IPS DF 4.7 (cell line): ENCODE measurements around the gene COX6A2.

Experiments
- DNase-seq: peaks from one replicate; pipeline ENCODE4 v3.0.0-alpha.2; 2013; ENCODE audit warnings: low spot score; ENCODE audit errors: extremely low read depth

The COX6A2 gene

DNA sequence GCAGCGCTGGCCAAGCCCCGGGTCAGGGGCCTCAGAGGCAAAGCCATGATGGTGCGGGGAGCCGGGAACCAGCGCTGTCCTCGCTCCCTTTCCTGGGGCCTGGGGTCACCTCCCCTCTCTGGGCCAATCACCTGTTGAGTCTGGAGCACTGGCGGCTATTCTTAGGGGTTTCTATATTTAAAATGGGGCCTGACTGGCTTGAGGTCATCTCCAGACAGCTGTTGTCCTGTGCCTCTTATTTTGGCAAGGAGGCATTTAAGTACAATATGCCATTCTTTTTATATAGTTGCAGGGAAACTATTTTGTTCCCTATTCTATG, at the start of gene COX6A2:
COX6A2 (minus strand) TSS at position 82 of the 319 bp plus-strand sequence; CDS start at position 47, 35 bp downstream.
- DNase-seq, result no peak

DNA sequence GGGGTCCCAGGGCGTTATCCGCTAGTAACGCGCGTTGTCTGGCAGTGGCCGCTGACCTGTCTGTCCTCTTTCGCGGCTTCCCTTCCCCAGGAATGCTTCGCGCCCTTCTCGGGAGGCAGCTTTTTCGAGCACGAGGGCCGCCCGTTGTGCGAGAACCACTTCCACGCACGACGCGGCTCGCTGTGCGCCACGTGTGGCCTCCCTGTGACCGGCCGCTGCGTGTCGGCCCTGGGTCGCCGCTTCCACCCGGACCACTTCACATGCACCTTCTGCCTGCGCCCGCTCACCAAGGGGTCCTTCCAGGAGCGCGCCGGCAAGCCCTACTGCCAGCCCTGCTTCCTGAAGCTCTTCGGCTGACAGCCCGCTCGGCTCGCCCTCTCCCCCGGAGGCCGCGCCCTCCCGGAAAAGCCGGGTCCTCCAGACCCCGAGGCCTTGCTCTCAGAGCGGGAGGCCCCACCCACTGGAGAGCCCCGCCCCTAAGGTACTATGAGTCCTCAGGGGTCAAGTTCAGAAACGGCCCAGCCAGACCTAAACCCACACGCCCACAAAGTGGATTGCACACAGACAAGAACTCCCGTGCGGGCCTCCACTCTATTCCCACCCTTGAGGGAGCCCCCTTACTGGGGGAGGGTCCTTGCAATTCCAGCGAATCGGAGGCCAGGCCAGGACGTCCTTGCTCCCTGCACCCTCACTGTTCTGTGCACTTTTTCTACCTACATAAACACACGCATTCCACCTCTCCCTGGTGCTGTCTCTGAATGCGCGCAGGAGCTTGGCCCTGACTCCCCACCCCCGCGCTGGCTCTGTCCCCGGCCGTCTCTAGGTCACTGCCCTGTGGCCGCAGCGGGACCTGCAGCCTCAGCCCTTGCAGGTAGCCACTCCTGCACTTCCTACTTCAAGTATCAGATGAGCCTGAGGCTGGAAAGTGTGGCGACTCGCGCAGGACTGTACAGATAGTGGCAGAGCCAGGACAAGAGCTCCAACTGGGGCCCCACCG, 49.4 kb upstream of the COX6A2 start:
- no peak for DNase-seq

GRCh38 chr16:31476303-31477219, 48.4 kb upstream of the COX6A2 start:
- DNase-seq, result no peak

DNA sequence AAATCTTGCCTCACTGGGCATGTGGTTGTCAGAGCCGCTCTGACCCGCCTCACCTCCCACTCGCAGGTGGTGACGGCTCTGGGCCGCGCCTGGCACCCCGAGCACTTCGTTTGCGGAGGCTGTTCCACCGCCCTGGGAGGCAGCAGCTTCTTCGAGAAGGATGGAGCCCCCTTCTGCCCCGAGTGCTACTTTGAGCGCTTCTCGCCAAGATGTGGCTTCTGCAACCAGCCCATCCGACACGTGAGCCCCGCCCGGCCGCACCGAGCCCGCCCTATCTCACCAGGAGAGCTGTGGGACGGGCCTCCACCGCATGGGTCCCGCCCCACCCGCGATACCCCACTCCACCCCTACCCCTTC, 47.8 kb upstream of the COX6A2 start:
- no peak for DNase-seq

DNA sequence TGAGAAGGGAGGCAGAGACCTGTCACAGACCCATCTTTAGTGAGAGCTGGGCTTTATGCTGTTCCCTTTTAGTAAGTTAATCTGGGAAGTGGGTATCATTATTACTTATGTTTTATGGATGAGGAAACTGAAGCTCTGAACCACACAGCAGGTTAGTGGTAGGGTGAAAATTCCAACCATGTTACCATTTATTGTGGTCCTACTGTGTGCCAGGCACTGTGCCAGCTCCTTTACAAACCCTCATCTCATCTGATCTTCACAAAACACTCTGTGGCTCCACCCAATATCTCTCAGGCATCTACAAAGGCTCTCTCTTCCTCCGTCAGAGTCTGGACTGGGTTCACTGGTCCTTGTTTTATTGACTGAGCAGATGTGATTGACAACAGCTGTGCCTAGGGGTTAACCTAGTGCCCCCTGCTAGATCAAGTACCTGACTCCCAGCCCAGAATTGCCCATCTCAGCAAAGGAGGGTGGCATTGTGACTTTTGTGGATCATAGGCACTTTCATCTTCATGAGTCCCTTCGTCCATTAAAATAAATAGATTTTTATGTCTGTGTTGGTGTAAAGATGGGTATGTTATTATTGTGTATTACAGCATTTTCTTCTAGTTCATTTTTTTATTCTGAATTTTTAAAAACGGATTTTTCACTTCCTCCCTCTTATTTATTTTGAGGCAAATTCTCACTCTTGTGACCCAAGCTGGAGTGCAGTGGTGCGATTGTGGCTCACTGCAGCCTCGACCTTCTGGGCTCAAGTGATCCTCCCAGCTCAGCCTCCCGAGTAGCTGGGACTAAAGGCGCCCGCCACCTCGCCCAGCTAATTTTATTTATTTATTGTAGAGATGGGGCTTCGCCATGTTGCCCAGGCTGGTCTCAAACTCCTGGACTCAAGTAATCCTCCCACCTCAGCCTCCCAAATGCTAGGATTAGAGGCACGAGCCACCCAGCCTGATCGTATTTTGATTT, 46.9 kb upstream of the COX6A2 start:
- no peak for DNase-seq

DNA sequence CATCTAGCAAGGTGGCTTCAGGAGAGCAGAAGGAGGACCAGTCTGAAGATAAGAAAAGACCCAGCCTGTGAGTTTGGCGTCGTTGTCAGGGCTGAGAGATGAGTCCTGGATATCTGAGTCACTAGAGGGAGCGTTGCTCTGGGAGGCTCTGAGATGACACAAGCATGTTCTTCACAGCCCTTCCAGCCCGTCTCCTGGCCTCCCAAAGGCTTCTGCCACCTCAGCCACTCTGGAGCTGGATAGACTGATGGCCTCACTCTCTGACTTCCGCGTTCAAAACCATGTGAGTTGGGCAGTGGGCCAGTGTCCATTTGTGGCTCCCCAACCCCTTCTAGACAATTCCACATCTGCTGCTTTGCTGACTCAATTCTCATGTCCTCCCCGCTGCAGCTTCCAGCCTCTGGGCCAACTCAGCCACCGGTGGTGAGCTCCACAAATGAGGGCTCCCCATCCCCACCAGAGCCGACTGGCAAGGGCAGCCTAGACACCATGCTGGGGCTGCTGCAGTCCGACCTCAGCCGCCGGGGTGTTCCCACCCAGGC, 46.1 kb upstream of the COX6A2 start:
- DNase-seq, result no peak

DNA sequence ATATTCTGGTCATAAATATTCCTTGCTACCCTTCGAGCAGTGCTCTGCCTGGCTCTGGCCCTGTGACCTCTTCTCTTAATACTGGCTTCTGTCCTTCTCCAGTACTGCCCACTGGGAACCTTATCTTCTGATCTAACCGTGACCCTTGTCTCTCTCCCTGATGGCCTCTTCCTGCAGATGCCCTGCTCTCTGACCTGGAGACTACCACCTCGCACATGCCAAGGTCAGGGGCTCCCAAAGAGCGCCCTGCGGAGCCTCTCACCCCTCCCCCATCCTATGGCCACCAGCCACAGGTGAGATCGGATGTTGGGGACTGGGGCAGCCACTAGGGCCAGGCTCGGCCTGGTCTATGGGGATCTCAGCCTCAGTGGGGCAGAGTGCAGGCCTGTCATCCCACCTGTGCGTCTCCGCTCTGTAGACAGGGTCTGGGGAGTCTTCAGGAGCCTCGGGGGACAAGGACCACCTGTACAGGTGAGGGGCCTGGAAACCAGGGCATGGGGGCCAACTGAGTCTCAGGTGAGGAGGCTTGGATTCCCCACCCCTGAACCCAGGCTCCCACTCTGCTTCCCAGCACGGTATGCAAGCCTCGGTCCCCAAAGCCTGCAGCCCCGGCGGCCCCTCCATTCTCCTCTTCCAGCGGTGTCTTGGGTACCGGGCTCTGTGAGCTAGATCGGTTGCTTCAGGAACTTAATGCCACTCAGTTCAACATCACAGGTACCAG, 45.3 kb upstream of the COX6A2 start:
- DNase-seq, result no peak

DNA sequence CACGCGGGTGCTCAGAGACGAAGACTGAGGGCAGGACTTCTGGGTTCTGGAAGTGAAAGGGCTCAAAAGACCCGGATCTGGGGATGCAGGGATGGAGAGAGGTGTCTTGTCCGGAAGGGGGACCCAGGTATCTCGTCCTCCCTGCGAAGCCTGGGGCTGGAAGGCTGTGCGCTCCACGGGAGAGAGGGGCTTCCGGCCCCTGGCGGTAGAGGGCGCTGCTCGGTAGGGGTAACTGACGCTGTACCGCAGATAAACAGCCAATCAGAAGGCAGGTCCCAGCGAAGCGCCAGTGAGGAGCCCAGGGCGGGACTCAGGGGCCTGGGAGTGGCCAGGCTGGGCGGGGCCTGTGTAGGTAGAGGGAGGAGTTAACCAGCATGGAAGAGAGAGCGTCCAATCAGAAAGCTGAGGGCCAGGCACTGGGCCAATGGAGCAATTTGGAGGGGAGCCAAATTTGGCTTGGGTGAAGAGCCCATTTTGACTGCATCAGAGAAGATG, 44.6 kb upstream of the COX6A2 start:
- DNase-seq, result no peak

- DNase-seq, result no peak
These were observed 43.9 kb upstream of the COX6A2 start, which contains the start of gene TGFB1I1 for GRCh38 chr16:31471875-31472708. TSS of gene TGFB1I1 (plus strand) at chr16:31472152. CDS start at chr16:31472189, 37 bp downstream.

DNA sequence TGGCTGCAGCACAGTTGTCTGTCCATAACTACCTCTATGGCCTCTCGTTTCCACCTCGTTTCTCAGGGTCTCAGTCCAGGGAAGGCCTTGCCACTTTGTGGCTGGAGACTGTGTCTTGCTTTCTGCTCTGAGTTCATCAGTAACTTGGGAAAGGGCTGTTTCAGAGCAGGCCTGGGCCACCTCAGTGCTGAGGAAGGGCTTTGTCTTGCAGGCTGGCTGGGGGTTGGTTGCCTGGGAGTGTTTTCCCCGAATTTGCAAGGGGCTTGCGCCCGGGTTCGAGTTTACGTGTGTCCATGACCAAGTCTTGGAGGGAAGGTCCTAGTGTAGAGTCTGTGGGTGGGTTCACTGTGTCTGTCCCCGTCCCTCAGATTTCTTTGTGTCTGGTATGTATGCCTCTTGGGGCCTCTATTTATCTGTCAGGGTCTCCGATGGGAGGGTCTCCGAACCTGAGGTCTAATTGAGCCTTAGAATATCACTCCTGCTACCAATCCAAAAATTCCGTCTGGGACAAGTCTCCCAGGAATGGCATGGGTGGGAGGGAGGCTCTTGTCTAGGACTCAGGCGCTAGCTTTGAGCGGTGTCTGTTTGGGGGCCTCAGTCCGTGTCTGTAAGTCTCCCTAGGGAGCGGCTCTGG, 43.2 kb upstream of the COX6A2 start:
- DNase-seq, result no peak

DNA sequence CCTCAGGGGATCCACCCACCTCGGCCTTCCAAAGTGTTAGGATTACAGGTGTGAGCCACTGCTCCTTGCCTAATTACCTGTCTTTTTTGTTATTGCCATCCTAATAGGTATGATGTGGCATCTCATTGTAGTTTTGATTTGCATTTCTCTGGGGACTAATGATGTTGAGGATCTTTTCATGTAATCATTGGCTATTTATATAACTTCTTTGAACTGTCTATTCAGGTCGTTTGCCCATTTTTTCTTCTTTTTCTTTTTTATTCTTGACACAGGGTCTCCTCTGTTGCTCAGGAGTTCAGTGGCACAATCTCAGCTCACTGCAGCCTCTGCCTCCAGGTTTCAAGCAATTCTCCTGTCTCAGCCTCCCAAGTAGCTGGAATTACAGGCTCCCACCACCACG, 42.5 kb upstream of the COX6A2 start:
- DNase-seq, result no peak

DNA sequence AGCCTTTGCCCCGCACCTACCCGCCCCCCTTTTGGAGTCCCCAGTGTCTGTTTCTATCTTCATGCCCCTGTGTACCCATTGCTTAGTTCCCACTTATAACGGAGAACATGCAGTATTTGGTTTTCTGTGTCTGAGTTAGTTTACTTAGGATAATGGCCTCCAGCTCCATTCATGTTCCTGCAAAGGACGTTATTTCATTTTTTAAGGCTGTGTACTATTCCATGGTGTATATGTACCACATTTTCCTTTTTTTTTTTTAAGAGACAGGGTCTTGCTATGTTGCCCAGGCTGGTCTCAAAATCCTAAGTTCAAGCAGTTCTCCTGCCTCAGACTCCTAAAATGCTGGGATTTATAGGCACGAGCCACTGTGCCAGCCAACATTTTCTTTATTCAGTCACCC, 39.7 kb upstream of the COX6A2 start:
- DNase-seq, result no peak

DNA sequence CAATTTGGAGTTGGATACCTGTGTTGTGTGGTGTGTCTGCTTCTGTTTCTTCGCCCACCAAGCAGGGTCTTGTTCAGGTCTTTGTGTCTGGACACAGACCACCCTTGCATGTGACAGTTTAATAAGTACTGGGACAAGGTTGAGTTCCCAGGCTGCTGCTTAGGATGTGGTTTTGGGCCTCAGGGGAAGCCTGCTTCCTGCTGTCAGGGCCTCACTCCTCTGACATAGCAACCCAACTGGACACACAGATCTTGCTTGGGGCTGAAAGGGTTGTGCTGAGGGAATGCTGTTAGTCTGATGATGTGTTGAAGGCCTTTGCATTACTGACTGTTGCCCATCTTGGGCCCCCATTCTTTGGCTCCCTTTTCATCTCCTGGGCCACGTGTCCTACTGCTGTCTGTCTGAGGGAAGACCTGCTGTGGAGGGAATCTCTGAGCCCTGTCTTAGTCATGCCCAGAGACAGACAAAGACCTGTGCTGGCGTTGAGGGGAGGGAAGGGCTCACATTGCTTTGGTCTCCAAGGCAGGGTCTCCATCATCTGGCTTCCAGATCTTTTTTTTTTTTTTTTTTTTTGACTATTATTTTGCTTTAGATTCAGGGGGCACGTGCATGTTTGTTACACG, 39.1 kb upstream of the COX6A2 start:
- no peak for DNase-seq

DNA sequence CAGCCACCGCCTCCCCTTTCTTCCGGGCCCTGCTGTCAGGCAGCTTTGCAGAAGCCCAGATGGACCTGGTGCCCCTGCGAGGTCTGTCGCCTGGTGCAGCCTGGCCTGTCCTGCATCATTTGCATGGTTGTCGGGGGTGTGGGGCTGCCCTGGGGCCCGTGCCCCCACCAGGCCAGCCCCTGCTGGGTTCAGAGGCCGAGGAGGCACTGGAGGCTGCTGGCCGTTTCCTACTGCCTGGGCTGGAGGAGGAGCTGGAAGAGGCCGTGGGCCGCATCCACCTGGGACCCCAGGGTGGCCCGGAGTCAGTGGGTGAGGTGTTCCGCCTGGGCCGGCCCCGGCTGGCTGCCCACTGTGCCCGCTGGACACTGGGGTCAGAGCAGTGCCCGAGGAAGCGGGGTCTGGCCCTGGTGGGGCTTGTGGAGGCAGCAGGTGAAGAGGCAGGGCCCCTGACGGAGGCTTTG, 38.3 kb upstream of the COX6A2 start:
- DNase-seq, result no peak

- no peak for DNase-seq
These were observed 37.7 kb upstream of the COX6A2 start for GRCh38 chr16:31465788-31466370.

- DNase-seq, result no peak
These were observed 36.7 kb upstream of the COX6A2 start for GRCh38 chr16:31464781-31465260.

DNA sequence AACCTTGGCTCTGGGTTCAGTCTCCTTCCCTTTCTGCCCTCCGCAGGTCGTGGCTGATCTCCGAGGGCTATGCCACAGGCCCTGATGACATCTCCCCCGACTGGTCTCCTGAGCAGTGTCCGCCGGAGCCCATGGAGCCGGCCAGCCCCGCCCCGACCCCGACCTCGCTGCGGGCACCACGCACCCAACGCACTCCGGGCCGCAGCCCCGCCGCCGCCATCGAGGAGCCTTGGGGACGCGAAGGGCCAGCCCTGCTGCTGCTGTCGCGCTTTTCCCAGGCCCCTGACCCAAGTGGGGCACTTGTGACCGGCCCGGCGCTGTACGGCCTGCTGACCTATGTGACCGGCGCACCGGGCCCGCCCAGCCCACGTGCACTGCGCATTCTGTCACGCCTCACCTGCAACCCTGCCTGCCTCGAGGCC, 36.2 kb upstream of the COX6A2 start:
- no peak for DNase-seq
